ENCODE data around the gene ANKS1B.

- no peak for TF ChIP-seq YY1 (IDR thresholded peaks at IDR 0.05; ENCODE audit: extremely low read depth, insufficient replicate concordance, low read depth, low read length)
- no peak for TF ChIP-seq EZH2 (IDR thresholded peaks at IDR 0.05)
- no peak for TF ChIP-seq CTCF (IDR thresholded peaks at IDR 0.05 in 2 of 3, conservative IDR thresholded peaks at IDR 0.05 in 1 of 3; ENCODE audit: borderline replicate concordance in 1 of 3, insufficient read depth in 1 of 3, low read depth in 2 of 3, low read length in 2 of 3)
- TF ChIP-seq ZFX (IDR thresholded peaks at IDR 0.05), result no peak
- no peak for TF ChIP-seq REST (IDR thresholded peaks at IDR 0.05; ENCODE audit: low read depth)
- no peak for TF ChIP-seq RAD21 (IDR thresholded peaks at IDR 0.05; ENCODE audit: low read depth)
- TF ChIP-seq CBX3 (IDR thresholded peaks at IDR 0.05; ENCODE audit: low read depth), result no peak
- TF ChIP-seq SRF (IDR thresholded peaks at IDR 0.05; ENCODE audit: low read depth), result no peak
Measured at GRCh38 chr12:99250091-99250490, 734.6 kb downstream of the ANKS1B start.

Data from HCT116 (cell line).